Right lobe of liver (tissue), 4 donors: Measurements from ENCODE around the gene DACH1.

Experiments used
- POLR2A ChIP-seq: fragments of 450-650 bp; IDR thresholded peaks from one replicate; pipeline ENCODE4 v1.6.1; 2017; ENCODE audit warnings: antibody characterized with exemption, mild to moderate bottlenecking
- TF ChIP-seq, protein P1 (sequence below), 4 donors: fragments of 200-600 bp in 3 of 4; fragments of 450-650 bp in 1 of 4; IDR thresholded peaks; one replicate each; pipeline versions ENCODE4 v1.5.1 to v1.8.0; 2016 to 2022; ENCODE audit warnings: antibody characterized with exemption in 4 of 4, mild to moderate bottlenecking in 2 of 4
- donor health status: DM: no; HTN: no; CAD: no.
- donor health status: DM: no; HTN: no; CAD: no.
- donor health status: DM: no; HTN: yes; CAD: no.

- TF ChIP-seq, protein P1, sequence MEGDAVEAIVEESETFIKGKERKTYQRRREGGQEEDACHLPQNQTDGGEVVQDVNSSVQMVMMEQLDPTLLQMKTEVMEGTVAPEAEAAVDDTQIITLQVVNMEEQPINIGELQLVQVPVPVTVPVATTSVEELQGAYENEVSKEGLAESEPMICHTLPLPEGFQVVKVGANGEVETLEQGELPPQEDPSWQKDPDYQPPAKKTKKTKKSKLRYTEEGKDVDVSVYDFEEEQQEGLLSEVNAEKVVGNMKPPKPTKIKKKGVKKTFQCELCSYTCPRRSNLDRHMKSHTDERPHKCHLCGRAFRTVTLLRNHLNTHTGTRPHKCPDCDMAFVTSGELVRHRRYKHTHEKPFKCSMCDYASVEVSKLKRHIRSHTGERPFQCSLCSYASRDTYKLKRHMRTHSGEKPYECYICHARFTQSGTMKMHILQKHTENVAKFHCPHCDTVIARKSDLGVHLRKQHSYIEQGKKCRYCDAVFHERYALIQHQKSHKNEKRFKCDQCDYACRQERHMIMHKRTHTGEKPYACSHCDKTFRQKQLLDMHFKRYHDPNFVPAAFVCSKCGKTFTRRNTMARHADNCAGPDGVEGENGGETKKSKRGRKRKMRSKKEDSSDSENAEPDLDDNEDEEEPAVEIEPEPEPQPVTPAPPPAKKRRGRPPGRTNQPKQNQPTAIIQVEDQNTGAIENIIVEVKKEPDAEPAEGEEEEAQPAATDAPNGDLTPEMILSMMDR (IDR thresholded peaks at IDR 0.05) = no peak
- TF ChIP-seq POLR2A = no peak
These were observed 95.9 kb downstream of the DACH1 start for GRCh38 chr13:71771144-71771543.
